Tibial artery (tissue), 4 donors: Measurements from ENCODE around the gene ECHS1.

Source experiments
- DNase-seq, 2 donors: peaks; one replicate each; pipeline ENCODE4 v3.0.0-alpha.2; 2019
- H3K27ac ChIP-seq, 2 donors: fragments of 200-600 bp; sonication (generic) in 1 of 2; 1 replicate in 1 of 2; 2 replicates in 1 of 2; pipeline ENCODE4 v1.5.1; 2018 to 2019; ENCODE audit warnings: mild to moderate bottlenecking in 1 of 2
- H3K27me3 ChIP-seq, 2 donors: fragments of 200-600 bp; sonication (generic) in 1 of 2; one replicate each; pipeline versions ENCODE4 v1.5.1 to v1.6.0; 2016 to 2019
- H3K36me3 ChIP-seq, 3 donors: fragments of 200-600 bp; sonication (generic) in 2 of 3; one replicate each; pipeline ENCODE4 v1.5.1; 2016 to 2019; ENCODE audit warnings: mild to moderate bottlenecking in 2 of 3
- H3K4me1 ChIP-seq, 4 donors: fragments of 200-600 bp; sonication (generic) in 2 of 4; 1 replicate in 3 of 4; 2 replicates in 1 of 4; pipeline ENCODE4 v1.5.1; 2016 to 2019
- H3K4me3 ChIP-seq, 2 donors: fragments of 200-600 bp; sonication (generic) in 1 of 2; 1 replicate in 1 of 2; 2 replicates in 1 of 2; pipeline ENCODE4 v1.5.1; 2018 to 2019; ENCODE audit warnings: mild to moderate bottlenecking in 2 of 2
- H3K9me3 ChIP-seq, 3 donors: fragments of 200-600 bp; sonication (generic) in 1 of 3; one replicate each; pipeline ENCODE4 v1.5.1; 2016 to 2019
- intact Hi-C: fragments of 100-400 bp; cut with DNase I; formaldehyde crosslinking; loops from one replicate; pipeline ENCODE4 v1.15.0; 2023; ENCODE audit warnings: low total_unique reads
- TF ChIP-seq, protein P1 (sequence below), 2 experiments: fragments of 200-600 bp in 1 of 2; fragments of 450-650 bp in 1 of 2; IDR thresholded peaks; one replicate each; pipeline ENCODE4 v1.5.1; 2017 to 2019; ENCODE audit warnings: antibody characterized with exemption in 2 of 2, mild to moderate bottlenecking in 1 of 2, moderate library complexity in 1 of 2

Gene ECHS1

DNA sequence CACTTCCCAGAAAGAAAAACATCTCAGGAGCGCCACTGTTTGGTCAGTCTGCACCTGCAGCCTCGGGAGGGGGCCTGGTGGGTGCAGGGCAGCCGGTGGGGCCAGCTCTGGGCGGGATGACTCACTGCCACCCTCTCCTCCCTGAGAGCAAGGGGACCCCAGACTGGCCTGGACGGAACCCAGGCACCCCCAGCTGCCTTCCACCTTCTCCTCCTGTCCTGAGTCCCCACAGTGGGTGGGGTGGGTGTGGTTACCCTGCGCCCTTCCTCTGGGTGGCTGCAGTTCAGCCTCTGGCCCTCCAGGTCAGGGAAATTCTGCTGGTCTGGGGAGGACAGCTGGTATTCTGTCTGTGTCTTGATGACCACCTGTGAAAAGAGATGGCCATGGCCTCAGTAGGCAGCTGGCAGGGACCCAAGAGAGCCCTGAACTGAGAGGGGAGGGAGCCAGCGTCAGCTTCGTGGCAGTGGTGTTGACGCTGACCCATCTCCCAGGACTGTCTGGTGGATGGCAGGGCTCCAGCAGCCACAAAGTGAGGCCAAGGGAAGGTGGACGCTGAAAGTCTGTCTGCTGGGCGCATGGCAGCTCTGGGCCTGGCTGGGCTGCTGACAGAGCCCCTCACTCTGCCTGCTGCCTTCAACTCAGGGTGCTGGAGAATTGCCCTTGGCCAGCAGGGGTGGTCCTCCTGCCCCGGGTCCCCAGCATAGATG lies 45.4 kb downstream of the ECHS1 start:
- Histone ChIP-seq H3K27ac (no peak overlapping the region), H3K4me1 (peaks cover 0 to 32% (median 22%) of the 10 kb centered on the region in 4 donors), H3K27me3 (peaks cover 3 to 85% of the 10 kb centered on the region in 2 donors), H3K9me3 (no peaks in the 10 kb centered on the region), H3K36me3 (no peaks in the 10 kb centered on the region), H3K4me3 (no peak overlapping the region)
- TF ChIP-seq, protein P1, sequence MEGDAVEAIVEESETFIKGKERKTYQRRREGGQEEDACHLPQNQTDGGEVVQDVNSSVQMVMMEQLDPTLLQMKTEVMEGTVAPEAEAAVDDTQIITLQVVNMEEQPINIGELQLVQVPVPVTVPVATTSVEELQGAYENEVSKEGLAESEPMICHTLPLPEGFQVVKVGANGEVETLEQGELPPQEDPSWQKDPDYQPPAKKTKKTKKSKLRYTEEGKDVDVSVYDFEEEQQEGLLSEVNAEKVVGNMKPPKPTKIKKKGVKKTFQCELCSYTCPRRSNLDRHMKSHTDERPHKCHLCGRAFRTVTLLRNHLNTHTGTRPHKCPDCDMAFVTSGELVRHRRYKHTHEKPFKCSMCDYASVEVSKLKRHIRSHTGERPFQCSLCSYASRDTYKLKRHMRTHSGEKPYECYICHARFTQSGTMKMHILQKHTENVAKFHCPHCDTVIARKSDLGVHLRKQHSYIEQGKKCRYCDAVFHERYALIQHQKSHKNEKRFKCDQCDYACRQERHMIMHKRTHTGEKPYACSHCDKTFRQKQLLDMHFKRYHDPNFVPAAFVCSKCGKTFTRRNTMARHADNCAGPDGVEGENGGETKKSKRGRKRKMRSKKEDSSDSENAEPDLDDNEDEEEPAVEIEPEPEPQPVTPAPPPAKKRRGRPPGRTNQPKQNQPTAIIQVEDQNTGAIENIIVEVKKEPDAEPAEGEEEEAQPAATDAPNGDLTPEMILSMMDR (IDR thresholded peaks at IDR 0.05) = no peak
- DNase-seq = no peak
- intact Hi-C loops = no loop called here

DNA sequence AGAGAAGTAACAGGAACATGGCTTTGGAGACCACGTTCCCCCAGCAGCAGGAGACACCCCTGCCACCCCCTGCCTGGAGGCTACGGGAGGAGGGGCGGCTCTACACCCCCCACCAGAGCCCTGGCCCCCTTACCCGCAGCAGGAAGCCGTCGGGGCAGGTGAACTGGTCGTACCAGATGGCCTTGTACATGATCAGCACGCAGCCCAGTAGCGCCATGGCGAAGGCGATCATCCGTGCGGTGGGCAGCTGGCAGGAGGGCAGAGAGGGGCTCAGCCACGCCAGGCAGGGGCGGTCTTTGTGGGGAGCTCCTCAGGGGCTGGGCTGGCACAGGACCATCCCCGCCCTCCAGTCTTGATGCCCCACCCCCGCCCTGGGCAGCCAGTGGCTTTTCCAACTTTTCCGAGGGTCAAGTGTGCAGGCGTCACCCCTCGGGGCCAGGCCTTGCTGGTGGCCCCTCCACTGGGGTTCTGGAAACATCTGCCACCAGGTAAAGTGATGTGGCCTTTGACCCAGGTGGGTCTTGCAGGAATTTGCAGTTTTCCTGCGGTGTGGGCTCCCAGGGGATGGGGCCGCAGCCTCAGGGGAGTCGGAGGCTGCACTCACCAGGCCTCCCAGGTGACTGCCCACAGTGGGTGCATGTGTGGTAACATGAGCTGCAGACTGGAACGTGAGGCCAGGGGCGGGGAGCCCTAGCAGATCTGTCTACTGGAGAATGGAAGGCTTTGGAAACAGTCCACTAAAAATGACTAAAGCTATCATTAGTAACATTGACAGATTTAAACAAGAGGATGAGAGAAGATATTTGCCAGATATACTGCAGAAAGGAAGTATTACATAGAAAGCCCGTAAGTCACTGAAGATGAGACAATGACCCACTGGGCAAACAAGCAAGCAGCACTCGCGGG lies 46.2 kb downstream of the ECHS1 start:
- DNase-seq = no peak
- no peaks in the 10 kb centered on the region for H3K9me3 ChIP-seq
- H3K27me3 ChIP-seq = peaks cover 0 to 78% of the 10 kb centered on the region in 2 donors
- H3K4me1 ChIP-seq = peaks cover 0 to 32% (median 22%) of the 10 kb centered on the region in 4 donors
- no peak overlapping the region for H3K27ac ChIP-seq
- intact Hi-C loops = no loop called here
- no peak overlapping the region for H3K4me3 ChIP-seq
- TF ChIP-seq, protein P1 (IDR thresholded peaks at IDR 0.05) = no peak
- no peaks in the 10 kb centered on the region for H3K36me3 ChIP-seq

GRCh38 chr10:133326223-133326551 lies 47.0 kb downstream of the ECHS1 start:
- DNase-seq = no peak
- Histone ChIP-seq H3K36me3 (no peaks in the 10 kb centered on the region), H3K9me3 (no peaks in the 10 kb centered on the region), H3K27me3 (peaks cover 0 to 70% of the 10 kb centered on the region in 2 donors), H3K4me1 (peaks cover 0 to 32% (median 22%) of the 10 kb centered on the region in 4 donors), H3K27ac (no peak overlapping the region), H3K4me3 (peak overlapping the region; percentile 32 to 51)
- TF ChIP-seq, protein P1 (IDR thresholded peaks at IDR 0.05) = no peak
- intact Hi-C loops = no loop called here

GRCh38 chr10:133325440-133326222 lies 47.5 kb downstream of the ECHS1 start:
- H3K36me3 ChIP-seq = no peaks in the 10 kb centered on the region
- no peaks in the 10 kb centered on the region for H3K9me3 ChIP-seq
- H3K27me3 ChIP-seq = peaks cover 0 to 67% of the 10 kb centered on the region in 2 donors
- peaks cover 0 to 32% (median 22%) of the 10 kb centered on the region in 4 donors for H3K4me1 ChIP-seq
- H3K4me3 ChIP-seq = peak overlapping the region; percentile 32 to 51
- intact Hi-C loops = no loop called here
- TF ChIP-seq, protein P1 (IDR thresholded peaks at IDR 0.05) = no peak
- H3K27ac ChIP-seq = no peak overlapping the region
- no peak for DNase-seq

GRCh38 chr10:133324857-133325260 lies 48.3 kb downstream of the ECHS1 start:
- Histone ChIP-seq H3K27ac (no peak overlapping the region), H3K9me3 (no peaks in the 10 kb centered on the region), H3K4me1 (peaks cover 0 to 30% (median 20%) of the 10 kb centered on the region in 4 donors), H3K27me3 (peaks cover 0 to 73% of the 10 kb centered on the region in 2 donors), H3K36me3 (no peaks in the 10 kb centered on the region), H3K4me3 (peak overlapping the region in 1 of 2 donors; percentile 51)
- DNase-seq = peak in 1 of 2 donors; percentile 3
- TF ChIP-seq, protein P1 (IDR thresholded peaks at IDR 0.05) = no peak
- intact Hi-C loops = no loop called here
